Suprapubic skin (tissue), 4 donors: ENCODE results near the gene SIRPB1. TPM values are rescaled to one million over a fixed set of nuclear protein-coding genes. Genes with fewer than 3 reads are reported as not detected.

ENCODE experiments used
- DNase-seq, 2 donors: peaks; one replicate each; pipeline ENCODE4 v3.0.0-alpha.2; 2019; ENCODE audit warnings: low spot score in 2 of 2
- H3K27ac ChIP-seq: fragments of 200-600 bp; sonication (generic); one replicate; pipeline ENCODE4 v1.5.1; 2019
- H3K27me3 ChIP-seq: fragments of 200-600 bp; sonication (generic); one replicate; pipeline ENCODE4 v1.5.1; 2019
- H3K36me3 ChIP-seq: fragments of 200-600 bp; sonication (generic); one replicate; pipeline ENCODE4 v1.5.1; 2019
- H3K4me1 ChIP-seq: fragments of 200-600 bp; sonication (generic); one replicate; pipeline ENCODE4 v1.5.1; 2019
- H3K4me3 ChIP-seq: fragments of 200-600 bp; sonication (generic); one replicate; pipeline ENCODE4 v1.5.1; 2019; ENCODE audit warnings: mild to moderate bottlenecking
- H3K9me3 ChIP-seq: fragments of 200-600 bp; sonication (generic); one replicate; pipeline ENCODE4 v1.5.1; 2019
- CTCF ChIP-seq, 2 donors: fragments of 200-600 bp in 1 of 2; fragments of 450-650 bp in 1 of 2; sonication (generic) in 1 of 2; IDR thresholded peaks; one replicate each; pipeline ENCODE4 v1.5.1; 2016 to 2019; ENCODE audit warnings: antibody characterized with exemption in 2 of 2, mild to moderate bottlenecking in 1 of 2, moderate library complexity in 1 of 2
- EP300 ChIP-seq: sonication (generic); formaldehyde crosslinking; IDR thresholded peaks from one replicate; pipeline ENCODE4 v1.6.1; 2017; ENCODE audit warnings: antibody characterized with exemption
- POLR2A ChIP-seq, 2 donors: fragments of 450-650 bp; IDR thresholded peaks; one replicate each; pipeline ENCODE4 v1.6.1; 2017; ENCODE audit warnings: antibody characterized with exemption in 2 of 2, mild to moderate bottlenecking in 2 of 2, moderate library complexity in 2 of 2
- POLR2AphosphoS5 ChIP-seq, 3 donors: sonication (generic); formaldehyde crosslinking; IDR thresholded peaks; one replicate each; pipeline ENCODE4 v1.6.1; 2017; ENCODE audit warnings: antibody characterized with exemption in 3 of 3
- WGBS: methylation state at CpG from one replicate; pipeline ENCODE4 v1.1.5; 2018; 5-methylcytosine and 5-hydroxymethylcytosine counted together
- total RNA-seq, 4 donors: library from RNA; depleted of rRNA; stranded (reverse); fragments of >200 nt; gene quantifications; one replicate each; pipeline ENCODE4 v1.1.0, GENCODE V29; 2016

SIRPB1 gene
- total RNA-seq, 4 donors from 2014 or later: 0.38 to 3.3 (median 1.0) TPM; not detected in 1

- Histone ChIP-seq H3K27ac (no peak overlapping the region), H3K4me3 (no peak overlapping the region), H3K9me3 (no peaks in the 10 kb centered on the region), H3K27me3 (peaks cover 12% of the 10 kb centered on the region), H3K4me1 (no peaks in the 10 kb centered on the region), H3K36me3 (no peaks in the 10 kb centered on the region)
- WGBS: 59% methylated on average over 9 of the region's 9 CpGs
- TF ChIP-seq POLR2AphosphoS5 (IDR thresholded peaks at IDR 0.05) (no peak), EP300 (no peak), CTCF (IDR thresholded peaks at IDR 0.05) (no peak), POLR2A (IDR thresholded peaks at IDR 0.05) (no peak)
- no peak for DNase-seq
Measured at GRCh38 chr20:1631309-1632151, 11.7 kb upstream of the SIRPB1 start.

GRCh38 chr20:1630186-1630585 lies 10.4 kb upstream of the SIRPB1 start:
- Histone ChIP-seq H3K27ac (no peak overlapping the region), H3K4me3 (no peak overlapping the region), H3K9me3 (no peaks in the 10 kb centered on the region), H3K36me3 (no peaks in the 10 kb centered on the region), H3K4me1 (no peaks in the 10 kb centered on the region), H3K27me3 (peaks cover 12% of the 10 kb centered on the region)
- TF ChIP-seq EP300 (no peak), CTCF (IDR thresholded peaks at IDR 0.05) (no peak), POLR2A (IDR thresholded peaks at IDR 0.05) (no peak), POLR2AphosphoS5 (IDR thresholded peaks at IDR 0.05) (no peak)
- WGBS: 79% methylated on average over 5 of the region's 5 CpGs
- DNase-seq: no peak

GRCh38 chr20:1629321-1629720 lies 9.5 kb upstream of the SIRPB1 start:
- WGBS: 79% methylated on average over 5 of the region's 5 CpGs

GRCh38 chr20:1628621-1629020 lies 8.8 kb upstream of the SIRPB1 start:
- Histone ChIP-seq H3K4me1 (no peaks in the 10 kb centered on the region), H3K9me3 (no peaks in the 10 kb centered on the region)

More at GRCh38 chr20:1629321-1629720, 9.5 kb upstream of the SIRPB1 start:
- H3K36me3 ChIP-seq: no peaks in the 10 kb centered on the region
- H3K9me3 ChIP-seq: no peaks in the 10 kb centered on the region
- no peak overlapping the region for H3K4me3 ChIP-seq
- H3K4me1 ChIP-seq: no peaks in the 10 kb centered on the region
- H3K27me3 ChIP-seq: peaks cover 12% of the 10 kb centered on the region
- H3K27ac ChIP-seq: no peak overlapping the region
- no peak for DNase-seq
- TF ChIP-seq POLR2A (IDR thresholded peaks at IDR 0.05): no peak
- TF ChIP-seq POLR2AphosphoS5 (IDR thresholded peaks at IDR 0.05): no peak
- no peak for TF ChIP-seq CTCF (IDR thresholded peaks at IDR 0.05)
- TF ChIP-seq EP300: no peak

More at GRCh38 chr20:1628621-1629020, 8.8 kb upstream of the SIRPB1 start:
- Histone ChIP-seq H3K27me3 (peaks cover 12% of the 10 kb centered on the region), H3K36me3 (no peaks in the 10 kb centered on the region), H3K4me3 (no peak overlapping the region), H3K27ac (no peak overlapping the region)
- 77% methylated on average over 5 of the region's 5 CpGs for WGBS
- TF ChIP-seq POLR2A (IDR thresholded peaks at IDR 0.05): no peak
- TF ChIP-seq EP300: no peak
- TF ChIP-seq CTCF (IDR thresholded peaks at IDR 0.05): no peak
- TF ChIP-seq POLR2AphosphoS5 (IDR thresholded peaks at IDR 0.05): no peak
- DNase-seq: no peak
